Colonic mucosa (tissue), 4 donors: ENCODE measurements around the gene LAPTM4A. TPM values are rescaled to one million over a fixed set of nuclear protein-coding genes. Genes with fewer than 3 reads are reported as not detected.

ENCODE experiments used
- DNase-seq: peaks from one replicate; pipeline ENCODE4 v3.0.0-alpha.2; 2020
- H3K27ac ChIP-seq: fragments of 200-600 bp; one replicate; pipeline ENCODE4 v1.8.0; 2021
- H3K27me3 ChIP-seq: fragments of 200-600 bp; one replicate; pipeline ENCODE4 v1.8.0; 2021
- H3K36me3 ChIP-seq: fragments of 200-600 bp; one replicate; pipeline ENCODE4 v1.8.0; 2021
- H3K4me1 ChIP-seq: fragments of 200-600 bp; one replicate; pipeline ENCODE4 v1.8.0; 2021; ENCODE audit warnings: mild to moderate bottlenecking
- H3K4me3 ChIP-seq: fragments of 200-600 bp; one replicate; pipeline ENCODE4 v1.8.0; 2021
- H3K9ac ChIP-seq, 2 donors: one replicate each; pipeline ENCODE4 v1.7.0; 2013; ENCODE audit warnings: control low read depth in 2 of 2, low read depth in 2 of 2, low read length in 2 of 2
- H3K9me3 ChIP-seq: fragments of 200-600 bp; one replicate; pipeline ENCODE4 v1.8.0; 2021
- CTCF ChIP-seq: fragments of 200-600 bp; IDR thresholded peaks from one replicate; pipeline ENCODE4 v1.8.0; 2022; ENCODE audit warnings: antibody characterized with exemption, mild to moderate bottlenecking
- intact Hi-C: fragments of 100-400 bp; cut with DNase I; formaldehyde crosslinking; loops from one replicate; pipeline ENCODE4 v1.14.1; 2022
- total RNA-seq, 2 donors: library from RNA; stranded (reverse); fragmentation: NEBNext Ultra II Directional in 1 of 2; extraction: Animal tissue kit (Norgen Biotek cat#: 25700) in 1 of 2; gene quantifications; one replicate each; pipeline ENCODE4 v1.2.1, GENCODE V29; 2021
- donor health status: healthy.
- donor health status: DM: no; HTN: no; CAD: no.
- donor health status: DM: no; HTN: no; CAD: no.

Gene LAPTM4A
- total RNA-seq, 2 donors from 2014 or later: 158 to 190 TPM

- Histone ChIP-seq H3K27me3 (no peaks in the 10 kb centered on the region), H3K4me1 (peaks cover 10% of the 10 kb centered on the region), H3K9me3 (no peaks in the 10 kb centered on the region), H3K36me3 (no peaks in the 10 kb centered on the region), H3K9ac (peak overlapping the region in 1 of 2 donors; percentile 35), H3K27ac (peak overlapping the region; percentile 56), H3K4me3 (no peak overlapping the region)
- TF ChIP-seq CTCF: no peak
- intact Hi-C loops: no loop called here
- DNase-seq: peak; percentile 76
Observed at GRCh38 chr2:20065885-20066602, 14.6 kb upstream of the LAPTM4A start.

GRCh38 chr2:20064841-20065240 lies 13.4 kb upstream of the LAPTM4A start:
- H3K36me3 ChIP-seq: no peaks in the 10 kb centered on the region
- no peaks in the 10 kb centered on the region for H3K9me3 ChIP-seq
- H3K9ac ChIP-seq: no peak overlapping the region
- H3K27ac ChIP-seq: no peak overlapping the region
- DNase-seq: no peak
- no peaks in the 10 kb centered on the region for H3K27me3 ChIP-seq
- H3K4me1 ChIP-seq: peaks cover 10% of the 10 kb centered on the region
- no peak for TF ChIP-seq CTCF
- no peak overlapping the region for H3K4me3 ChIP-seq
- intact Hi-C loops: no loop called here

GRCh38 chr2:20064421-20064820 lies 13.0 kb upstream of the LAPTM4A start:
- H3K27me3 ChIP-seq: no peaks in the 10 kb centered on the region
- DNase-seq: no peak
- H3K4me1 ChIP-seq: peaks cover 10% of the 10 kb centered on the region
- no peak overlapping the region for H3K4me3 ChIP-seq
- intact Hi-C loops: no loop called here
- H3K9ac ChIP-seq: no peak overlapping the region
- H3K9me3 ChIP-seq: no peaks in the 10 kb centered on the region
- no peak for TF ChIP-seq CTCF
- no peaks in the 10 kb centered on the region for H3K36me3 ChIP-seq
- H3K27ac ChIP-seq: no peak overlapping the region

- no peak for DNase-seq
- H3K9ac ChIP-seq: no peak overlapping the region
- intact Hi-C loops: no loop called here
- peaks cover 10% of the 10 kb centered on the region for H3K4me1 ChIP-seq
- no peak for TF ChIP-seq CTCF
- H3K27me3 ChIP-seq: no peaks in the 10 kb centered on the region
- H3K4me3 ChIP-seq: no peak overlapping the region
- no peaks in the 10 kb centered on the region for H3K9me3 ChIP-seq
- H3K36me3 ChIP-seq: no peaks in the 10 kb centered on the region
- peak overlapping the region; percentile 24 for H3K27ac ChIP-seq
Observed at GRCh38 chr2:20062615-20063545, 11.5 kb upstream of the LAPTM4A start.

- Histone ChIP-seq H3K9me3 (no peaks in the 10 kb centered on the region), H3K4me3 (no peak overlapping the region), H3K4me1 (peaks cover 10% of the 10 kb centered on the region), H3K36me3 (no peaks in the 10 kb centered on the region), H3K27ac (peak overlapping the region; percentile 24), H3K9ac (no peak overlapping the region), H3K27me3 (no peaks in the 10 kb centered on the region)
- TF ChIP-seq CTCF: no peak
- DNase-seq: no peak
- intact Hi-C loops: no loop called here
Observed at GRCh38 chr2:20061940-20062339, 10.5 kb upstream of the LAPTM4A start.
